AG04449 (cell line): ENCODE results near the gene CYP2A13.
A peak's percentile ranks its signal among the peaks of the same experiment; 100 is the strongest.
"Not testable (repeated sequence)": the region's sequence is repeated elsewhere in the genome, so short reads cannot be mapped to it uniquely, and the experiment has no call there.

Source experiments
- CTCF ChIA-PET: fragments of 350-600 bp; formaldehyde crosslinking; extraction: SDS; loops from one replicate; lab custom pipeline; 2021; ENCODE audit warnings: antibody characterized with exemption; lab: Yijun Ruan, JAX
- POLR2A ChIA-PET: fragments of 400-600, 350-600 bp; formaldehyde crosslinking; extraction: SDS; loops from one replicate; lab custom pipeline; 2020; ENCODE audit warnings: antibody characterized with exemption, inconsistent platforms; lab: Yijun Ruan, JAX
- DNase-seq: peaks from one replicate; pipeline ENCODE4 v3.0.0-alpha.2; 2010; ENCODE audit warnings: low read depth, low spot score
- H3K4me3 ChIP-seq: 2 replicates; pipeline ENCODE4 v1.5.1; 2011; ENCODE audit warnings: low read depth, mild to moderate bottlenecking, control low read depth, low read length
- CTCF ChIP-seq: IDR thresholded peaks from one replicate; pipeline ENCODE4 v1.5.1; 2011; ENCODE audit warnings: mild to moderate bottlenecking, moderate library complexity, low read length, control low read depth, inconsistent platforms; ENCODE audit not compliant: insufficient read depth; ENCODE audit errors: missing control alignments

CYP2A13 gene

GRCh38 chr19:41116261-41116660 is 28.0 kb downstream of the CYP2A13 start:
- no peak overlapping the region for H3K4me3 ChIP-seq
- POLR2A ChIA-PET, result no interaction called here
- CTCF ChIA-PET, result no interaction called here
- no peak for TF ChIP-seq CTCF
- no peak for DNase-seq

DNA sequence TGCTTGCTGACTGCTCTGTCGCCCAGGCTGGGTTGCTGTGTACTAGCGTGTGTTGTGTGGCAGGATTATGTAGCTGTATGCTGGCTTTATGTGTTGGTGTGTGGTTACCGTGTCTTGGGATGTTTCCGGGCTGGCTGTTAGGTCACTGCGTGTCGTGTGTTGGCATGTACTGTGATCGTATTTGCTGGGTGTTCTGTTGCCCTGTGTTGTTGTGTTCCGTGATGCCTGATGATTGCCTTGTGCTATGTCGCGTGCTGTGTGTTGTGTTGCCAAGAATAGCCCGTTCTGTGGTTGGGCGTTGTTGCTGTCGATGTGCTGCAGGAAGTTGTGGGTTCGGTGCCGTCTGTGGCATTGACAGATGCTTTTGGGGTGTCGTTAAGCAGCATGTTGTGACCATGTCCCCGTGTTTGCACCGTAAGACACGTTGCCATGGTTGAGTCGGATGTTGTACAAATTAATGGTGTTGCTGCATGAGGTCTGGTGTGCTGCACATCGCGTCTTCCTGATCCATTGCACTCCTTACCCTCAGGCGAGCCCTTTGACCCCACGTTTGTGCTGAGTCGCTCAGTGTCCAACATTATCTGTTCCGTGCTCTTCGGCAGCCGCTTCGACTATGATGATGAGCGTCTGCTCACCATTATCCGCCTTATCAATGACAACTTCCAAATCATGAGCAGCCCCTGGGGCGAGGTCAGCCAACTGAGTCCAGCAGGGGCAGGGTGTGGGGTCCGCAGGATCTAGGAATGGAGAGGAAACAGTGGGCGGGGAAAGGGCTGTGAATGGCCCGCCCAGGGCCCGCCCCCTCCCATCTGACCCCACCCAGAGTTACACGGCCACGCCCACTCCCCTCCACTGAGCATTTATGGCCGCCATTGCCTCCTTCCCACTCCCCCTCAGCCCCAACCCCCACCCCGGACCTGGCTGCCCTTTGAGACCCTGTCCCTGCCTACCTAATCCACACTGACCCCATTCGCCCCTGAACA is 33.0 kb downstream of the CYP2A13 start:
- POLR2A ChIA-PET, CTCF ChIA-PET: not testable (repeated sequence)

GRCh38 chr19:41122846-41123245 is 34.6 kb downstream of the CYP2A13 start:
- H3K4me3 ChIP-seq, DNase-seq, POLR2A ChIA-PET: not testable (repeated sequence)
- CTCF ChIA-PET, result interaction anchor here (1.0 kb wide), 1 partner anchor 232 kb away, joined by 3 read pairs; no protein-coding TSS in a partner anchor

More for the DNA sequence above, 33.0 kb downstream of the CYP2A13 start:
- not testable (repeated sequence) for H3K4me3 ChIP-seq, DNase-seq

GRCh38 chr19:41123716-41124294 is 35.6 kb downstream of the CYP2A13 start:
- CTCF ChIA-PET, result interaction anchor here (1.0 kb wide), 2 partner anchors 20 to 233 kb away, joined by 3 read pairs; no protein-coding TSS in a partner anchor
- TF ChIP-seq CTCF, result no peak
- no peak for DNase-seq
- no peak overlapping the region for H3K4me3 ChIP-seq
- POLR2A ChIA-PET, result no interaction called here

GRCh38 chr19:41126765-41127203 is 38.5 kb downstream of the CYP2A13 start:
- CTCF ChIA-PET, result interaction anchor here (0.7 to 2.2 kb wide), 6 partner anchors 11 to 181 kb away, joined by 3 to 9 read pairs (median 4); no protein-coding TSS in a partner anchor
- H3K4me3 ChIP-seq, POLR2A ChIA-PET, DNase-seq: not testable (repeated sequence)
- TF ChIP-seq CTCF, result peak; percentile 29

- CTCF ChIA-PET, result interaction anchor here (1.2 to 2.2 kb wide), 4 partner anchors 11 to 181 kb away, joined by 3 to 9 read pairs (median 5); no protein-coding TSS in a partner anchor
- DNase-seq, H3K4me3 ChIP-seq, POLR2A ChIA-PET: not testable (repeated sequence)
Observed at GRCh38 chr19:41127362-41127761, 39.1 kb downstream of the CYP2A13 start.

DNA sequence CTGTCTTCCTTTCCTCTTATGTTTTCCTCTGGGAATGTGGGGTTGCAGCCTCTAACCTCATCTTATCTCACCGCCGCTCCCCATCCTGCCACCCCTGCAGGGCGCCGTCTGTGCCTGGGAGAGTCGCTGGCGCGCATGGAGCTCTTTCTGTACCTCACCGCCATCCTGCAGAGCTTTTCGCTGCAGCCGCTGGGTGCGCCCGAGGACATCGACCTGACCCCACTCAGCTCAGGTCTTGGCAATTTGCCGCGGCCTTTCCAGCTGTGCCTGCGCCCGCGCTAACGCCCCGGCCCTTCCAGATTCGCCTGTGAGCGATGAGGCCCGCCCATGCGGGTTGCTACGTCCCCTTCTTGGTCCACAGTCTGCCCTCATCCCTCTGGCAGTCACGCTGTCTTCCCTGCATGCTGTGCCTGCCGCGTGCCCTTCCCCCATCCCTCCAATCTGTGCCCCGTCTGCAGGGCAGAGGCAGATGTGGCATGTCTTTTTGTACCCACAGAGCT is 39.6 kb downstream of the CYP2A13 start:
- CTCF ChIA-PET, result interaction anchor here (1.2 to 2.2 kb wide), 3 partner anchors 10 to 180 kb away, joined by 4 to 9 read pairs (median 6); no protein-coding TSS in a partner anchor
- TF ChIP-seq CTCF, result peak; percentile 28
- DNase-seq, POLR2A ChIA-PET: not testable (repeated sequence)
- H3K4me3 ChIP-seq, result peak overlapping the region; percentile 20; the same call in 1 of the 2 replicates
